LNCaP clone FGC (cell line): Measurements from ENCODE around the gene SRP72.

Experiments used
- DNase-seq: peaks from one replicate; pipeline ENCODE4 v3.0.0-alpha.2; 2011; ENCODE audit warnings: low read depth
- H3K4me3 ChIP-seq: 2 replicates; pipeline ENCODE4 v1.5.1; 2011; ENCODE audit warnings: mild to moderate bottlenecking, low read depth, low read length, control low read depth
- CTCF ChIP-seq: IDR thresholded peaks from 2 replicates; pipeline ENCODE4 v1.5.1; 2012; ENCODE audit warnings: mild to moderate bottlenecking; ENCODE audit not compliant: control insufficient read depth, insufficient read depth; ENCODE audit errors: extremely low read depth

Gene SRP72

GRCh38 chr4:56477192-56477702 lies 9.8 kb downstream of the SRP72 start:
- DNase-seq: no peak
- no peak overlapping the region for H3K4me3 ChIP-seq
- no peak for TF ChIP-seq CTCF

- no peak for TF ChIP-seq CTCF
- no peak for DNase-seq
- no peak overlapping the region for H3K4me3 ChIP-seq
These were observed 13.3 kb downstream of the SRP72 start for GRCh38 chr4:56480691-56481090.

DNA sequence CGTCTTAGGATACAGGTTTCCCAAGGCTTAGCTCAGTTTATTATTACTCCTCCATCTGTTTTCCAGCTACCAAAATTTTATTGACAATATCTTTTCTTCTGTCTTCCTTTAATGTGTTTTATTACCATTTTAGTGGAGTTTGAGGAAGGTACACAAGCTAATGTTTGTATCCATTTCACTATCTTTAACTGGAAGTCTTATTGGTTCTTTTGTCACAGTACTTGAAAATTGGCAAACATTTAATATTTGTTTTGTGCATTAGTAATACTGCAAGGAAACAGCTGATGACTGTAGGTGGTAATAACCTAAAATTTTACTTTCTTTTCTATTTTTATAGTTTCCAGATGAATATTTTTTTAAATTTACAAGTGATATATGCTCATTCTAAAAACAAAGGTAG lies 28.8 kb downstream of the SRP72 start:
- no peak overlapping the region for H3K4me3 ChIP-seq
- no peak for TF ChIP-seq CTCF

DNA sequence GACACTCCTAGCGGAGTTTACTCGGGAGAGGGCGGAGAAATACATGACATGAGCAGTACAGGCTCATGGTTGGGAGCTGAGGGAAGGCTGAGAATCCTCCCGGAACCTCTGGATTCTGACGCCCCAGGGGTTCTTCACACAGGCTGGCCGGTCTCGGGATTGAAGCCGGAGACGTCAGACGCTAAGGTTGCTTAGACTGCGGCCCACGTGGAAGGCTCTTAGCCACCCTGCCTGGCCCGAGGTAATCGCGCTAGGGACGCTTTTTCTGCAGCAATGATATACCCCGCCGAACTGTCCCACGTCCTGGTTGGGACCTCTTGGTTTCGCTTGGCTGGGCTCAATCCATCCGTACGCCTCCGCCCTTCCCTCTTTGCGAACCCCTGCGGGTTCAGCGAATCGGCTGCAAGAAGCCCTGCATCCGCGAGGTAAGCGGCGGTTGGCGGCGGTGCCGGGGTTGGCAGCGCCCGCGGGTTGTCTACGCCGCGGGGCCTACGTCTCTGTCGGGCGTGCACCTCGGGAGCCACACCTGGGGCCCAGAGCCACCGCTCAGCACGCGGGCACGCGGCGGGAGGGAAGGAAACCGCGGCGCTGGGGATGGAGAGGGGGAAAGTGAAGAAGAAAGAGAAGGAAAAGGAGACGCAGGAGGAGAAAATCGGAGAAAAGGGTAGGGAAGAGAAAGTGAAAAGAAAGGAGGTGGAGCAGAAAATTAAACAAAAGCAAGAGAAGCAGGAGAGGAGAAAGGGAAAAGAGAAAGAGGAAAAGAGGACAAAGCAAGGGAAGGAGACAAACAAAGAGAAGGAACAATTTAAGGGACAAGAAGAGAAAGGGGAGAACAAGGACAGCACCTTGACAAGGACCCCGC lies 38.1 kb downstream of the SRP72 start, which contains the start of gene ARL9:
Gene ARL9 (plus strand): TSS at position 523 of the 862 bp plus-strand sequence. CDS start 72 bp downstream, at position 595.
- TF ChIP-seq CTCF: no peak
- no peak for DNase-seq
- no peak within 1 kb of the TSS for H3K4me3 ChIP-seq

More for the DNA sequence above, 28.8 kb downstream of the SRP72 start:
- peak; percentile 66 for DNase-seq

- no peak overlapping the region for H3K4me3 ChIP-seq
- TF ChIP-seq CTCF: no peak
- DNase-seq: peak; percentile 56
These were observed 43.7 kb downstream of the SRP72 start for GRCh38 chr4:56511098-56511497.

GRCh38 chr4:56512166-56512565 lies 44.7 kb downstream of the SRP72 start:
- TF ChIP-seq CTCF: no peak
- no peak overlapping the region for H3K4me3 ChIP-seq
- no peak for DNase-seq
